WTC11 (cell line): Measurements from ENCODE around the gene CPT1A.

Experiments
- ESRRA ChIP-seq: sonication (generic); formaldehyde crosslinking; IDR thresholded peaks from 2 replicates; pipeline ENCODE4 v1.8.1; 2022; ENCODE audit warnings: mild to moderate bottlenecking, missing genetic modification reagents, borderline replicate concordance
- NR2C2 ChIP-seq: sonication (generic); formaldehyde crosslinking; IDR thresholded peaks from 2 replicates; pipeline ENCODE4 v1.8.0; 2022; ENCODE audit warnings: mild to moderate bottlenecking, missing genetic modification reagents

GRCh38 chr11:68817554-68817953 is 24.2 kb downstream of the CPT1A start:
- TF ChIP-seq NR2C2 (CRISPR knock-in tag) (no peak), ESRRA (CRISPR knock-in tag) (no peak)
